ENCODE results near the gene DOCK1. TPM values are rescaled to one million over a fixed set of nuclear protein-coding genes. Genes with fewer than 3 reads are reported as not detected.

DOCK1 gene
- total RNA-seq, 2 experiments from 2014 or later = not detected

- no peak overlapping the region for H3K27ac Mint-ChIP-seq
- ChIA-PET CTCF (no interaction called here), POLR2A (no interaction called here)
- Histone ChIP-seq H3K27ac (ENCODE audit: low read depth in 1 of 2, low read length in 2 of 2) (no peak overlapping the region), H3K4me3 (ENCODE audit: low read length) (no peak overlapping the region), H3K36me3 (ENCODE audit: insufficient read depth, low read length) (no peaks in the 10 kb centered on the region), H3K9me3 (ENCODE audit: control insufficient read depth in 1 of 2, insufficient read depth in 1 of 2, low read length in 2 of 2) (peaks cover 0 to 3% of the 10 kb centered on the region in 2 experiments), H3K27me3 (ENCODE audit: control insufficient read depth in 1 of 2, insufficient read depth in 2 of 2, low read length in 2 of 2) (no peaks in the 10 kb centered on the region), H3K4me1 (ENCODE audit: insufficient read depth, low read length) (no peaks in the 10 kb centered on the region)
- H3K4me1 Mint-ChIP-seq (ENCODE audit: low read depth) = no peaks in the 10 kb centered on the region
- ATAC-seq (ENCODE audit: poor library complexity) = no peak
- no peaks in the 10 kb centered on the region for H3K36me3 Mint-ChIP-seq (ENCODE audit: low read depth)
- H3K9me3 Mint-ChIP-seq = no peaks in the 10 kb centered on the region
- no peak for TF ChIP-seq CTCF (IDR thresholded peaks at IDR 0.05)
- H3K27me3 Mint-ChIP-seq = no peaks in the 10 kb centered on the region
- no peak for DNase-seq
- no peak overlapping the region for H3K4me3 Mint-ChIP-seq
- intact Hi-C loops (cut with DNase I, micrococcal nuclease) = no loop called here
Observed at GRCh38 chr10:127378628-127379027, 473.4 kb downstream of the DOCK1 start.

GRCh38 chr10:127384532-127384931 is 479.3 kb downstream of the DOCK1 start:
- Mint-ChIP-seq H3K9me3 (no peaks in the 10 kb centered on the region), H3K36me3 (ENCODE audit: low read depth) (no peaks in the 10 kb centered on the region), H3K27ac (no peak overlapping the region), H3K4me3 (no peak overlapping the region), H3K27me3 (no peaks in the 10 kb centered on the region), H3K4me1 (ENCODE audit: low read depth) (no peaks in the 10 kb centered on the region)
- Histone ChIP-seq H3K9me3 (ENCODE audit: control insufficient read depth in 1 of 2, insufficient read depth in 1 of 2, low read length in 2 of 2) (peaks cover 0 to 12% of the 10 kb centered on the region in 2 experiments), H3K27ac (ENCODE audit: low read depth in 1 of 2, low read length in 2 of 2) (no peak overlapping the region), H3K4me1 (ENCODE audit: insufficient read depth, low read length) (no peaks in the 10 kb centered on the region), H3K36me3 (ENCODE audit: insufficient read depth, low read length) (no peaks in the 10 kb centered on the region), H3K27me3 (ENCODE audit: control insufficient read depth in 1 of 2, insufficient read depth in 2 of 2, low read length in 2 of 2) (no peaks in the 10 kb centered on the region), H3K4me3 (ENCODE audit: low read length) (no peak overlapping the region)
- TF ChIP-seq CTCF (IDR thresholded peaks at IDR 0.05) = no peak
- ATAC-seq (ENCODE audit: poor library complexity) (no peak), DNase-seq (no peak)
- ChIA-PET CTCF (no interaction called here), POLR2A (no interaction called here)
- intact Hi-C loops (cut with DNase I, micrococcal nuclease) = no loop called here

GRCh38 chr10:127385066-127385465 is 479.8 kb downstream of the DOCK1 start:
- H3K27me3 Mint-ChIP-seq = no peaks in the 10 kb centered on the region

More at GRCh38 chr10:127385066-127385465, 479.8 kb downstream of the DOCK1 start:
- no peak overlapping the region for H3K27ac Mint-ChIP-seq
- no peaks in the 10 kb centered on the region for H3K4me1 Mint-ChIP-seq (ENCODE audit: low read depth)
- H3K9me3 Mint-ChIP-seq = no peaks in the 10 kb centered on the region
- intact Hi-C loops (cut with DNase I, micrococcal nuclease) = no loop called here
- H3K9me3 ChIP-seq (ENCODE audit: control insufficient read depth in 1 of 2, insufficient read depth in 1 of 2, low read length in 2 of 2) = peaks cover 0 to 12% of the 10 kb centered on the region in 2 experiments
- ATAC-seq (ENCODE audit: poor library complexity) (no peak), DNase-seq (no peak)
- no peak overlapping the region for H3K4me3 ChIP-seq (ENCODE audit: low read length)
- no peaks in the 10 kb centered on the region for H3K36me3 Mint-ChIP-seq (ENCODE audit: low read depth)
- no peak for TF ChIP-seq CTCF (IDR thresholded peaks at IDR 0.05)
- no peaks in the 10 kb centered on the region for H3K4me1 ChIP-seq (ENCODE audit: insufficient read depth, low read length)
- CTCF ChIA-PET = no interaction called here
- POLR2A ChIA-PET = no interaction called here
- H3K27me3 ChIP-seq (ENCODE audit: control insufficient read depth in 1 of 2, insufficient read depth in 2 of 2, low read length in 2 of 2) = no peaks in the 10 kb centered on the region
- H3K36me3 ChIP-seq (ENCODE audit: insufficient read depth, low read length) = no peaks in the 10 kb centered on the region
- no peak overlapping the region for H3K27ac ChIP-seq (ENCODE audit: low read depth in 1 of 2, low read length in 2 of 2)
- H3K4me3 Mint-ChIP-seq = no peak overlapping the region
